ENCODE results near the gene ZFAND2A. TPM values are rescaled to one million over a fixed set of nuclear protein-coding genes. Genes with fewer than 3 reads are reported as not detected.

ZFAND2A gene
- total and polyA plus RNA-seq, 2 of the 8 experiments (the other 6 are each of a cell fraction or from before 2014, with no cell fraction given) = 16.6 to 20.3 TPM

DNA sequence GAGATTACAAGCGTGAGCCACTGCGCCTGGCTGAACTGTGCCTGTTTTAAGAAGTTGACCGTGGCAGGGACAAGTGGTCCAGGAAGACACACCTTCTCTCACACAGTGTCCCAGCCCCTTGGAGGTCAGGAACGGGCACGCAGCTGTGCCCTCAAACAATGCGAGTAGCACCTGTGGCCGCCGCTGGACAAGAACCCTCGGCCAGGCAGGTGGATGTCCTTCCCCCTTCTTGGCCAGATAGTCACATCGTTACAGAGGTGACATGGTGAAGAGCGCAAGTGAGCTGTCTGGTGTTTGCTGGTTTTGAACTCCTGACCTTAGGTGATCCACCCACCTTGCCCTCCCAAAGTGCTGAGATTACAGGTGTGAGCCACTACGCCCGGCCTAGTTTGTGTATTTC, 8.8 kb downstream of the ZFAND2A start:
- Histone ChIP-seq H3K79me2 (ENCODE audit: control insufficient read depth in 1 of 2, insufficient read depth in 2 of 2, low read length in 2 of 2) (no peaks in the 10 kb centered on the region), H2AFZ (ENCODE audit: low read length) (no peak overlapping the region), H3K27ac (ENCODE audit: low read depth, low read length) (no peak overlapping the region), H3K4ac (replicated peaks; ENCODE audit: insufficient read length, low read depth, low read length) (no peak overlapping the region), H3K9me3 (ENCODE audit: insufficient read depth in 2 of 2, low read depth in 1 of 2, low read length in 1 of 2) (no peaks in the 10 kb centered on the region), H2BK12ac (ENCODE audit: low read depth, low read length) (no peak overlapping the region), H2BK20ac (ENCODE audit: low read length) (no peak overlapping the region), H4K20me1 (replicated peaks in 1 of 2; ENCODE audit: control insufficient read depth in 1 of 2, insufficient read depth in 2 of 2, low read length in 2 of 2) (peaks cover 0 to 11% of the 10 kb centered on the region in 2 experiments), H3K36me3 (ENCODE audit: control insufficient read depth in 2 of 4, insufficient read depth in 4 of 4, low read length in 3 of 4) (peaks cover 5 to 15% (median 8%) of the 10 kb centered on the region in 4 experiments; a peak in 6 of 8 replicates), H3K23me2 (ENCODE audit: low read depth, low read length) (no peaks in the 10 kb centered on the region), H4K5ac (ENCODE audit: insufficient read length, low read depth, low read length) (no peak overlapping the region), H3K18ac (ENCODE audit: extremely low read depth, low read length) (no peak overlapping the region), H3K23ac (ENCODE audit: insufficient read length) (no peak overlapping the region), H4K91ac (replicated peaks; ENCODE audit: insufficient read length, low read length) (no peak overlapping the region), H2BK120ac (replicated peaks; ENCODE audit: low read depth, low read length) (no peak overlapping the region), H3K4me3 (ENCODE audit: extremely low read depth in 1 of 4, insufficient read depth in 2 of 4, low read depth in 3 of 4, low read length in 4 of 4) (no peak overlapping the region), H2BK5ac (ENCODE audit: low read depth, low read length) (no peak overlapping the region), H3K79me1 (ENCODE audit: low read depth, low read length) (no peaks in the 10 kb centered on the region), H3K14ac (ENCODE audit: insufficient read length) (no peak overlapping the region), H2AK5ac (ENCODE audit: low read depth, low read length) (no peak overlapping the region), H2BK15ac (ENCODE audit: low read length) (no peak overlapping the region), H3K27me3 (replicated peaks in 1 of 4; ENCODE audit: control insufficient read depth in 3 of 4, extremely low read depth in 1 of 4, insufficient read depth in 3 of 4, low read length in 3 of 4) (no peaks in the 10 kb centered on the region), H3K4me1 (replicated peaks in 1 of 4; ENCODE audit: control insufficient read depth in 3 of 4, insufficient read depth in 4 of 4, low read length in 3 of 4) (no peaks in the 10 kb centered on the region), H3K56ac (replicated peaks; ENCODE audit: insufficient read length, low read depth, low read length) (no peak overlapping the region), H3K4me2 (ENCODE audit: insufficient read depth in 1 of 2, low read depth in 2 of 2, low read length in 2 of 2) (no peak overlapping the region), H4K8ac (ENCODE audit: extremely low read depth, insufficient read depth, low read length) (no peak overlapping the region), H3K9ac (replicated peaks in 1 of 4; ENCODE audit: extremely low read depth in 1 of 4, low read depth in 3 of 4, low read length in 3 of 4) (no peak overlapping the region)
- WGBS, 2 experiments (ENCODE audit: extremely low coverage in 1 of 2, insufficient coverage in 1 of 2, insufficient read length in 1 of 2, insufficient replicate concordance in 2 of 2, low coverage in 1 of 2, low lambda C conversion rate in 2 of 2, missing lambda C conversion rate in 1 of 2) = 96% methylated on average over 9 of the region's 13 CpGs; no CpG with 5 or more reads in 1 of the 2 experiments
- FAIRE-seq = no peak
- CTCF ChIA-PET (ENCODE audit: partially characterized antibody) = interaction anchor here (0.7 to 1.9 kb wide), 3 partner anchors 13 to 158 kb away, joined by 3 to 5 read pairs (median 3); a partner anchor contains a TSS
- DNase-seq (ENCODE audit: low read depth in 1 of 2, low spot score in 2 of 2) = no peak
- TF ChIP-seq PHF8 (conservative IDR thresholded peaks at IDR 0.05; ENCODE audit: low read depth, low read length) (no peak), JUN (IDR thresholded peaks at IDR 0.05; ENCODE audit: low read depth, low read length) (no peak), POLR2AphosphoS5 (IDR thresholded peaks at IDR 0.05; ENCODE audit: low read depth, low read length) (no peak), SUZ12 (IDR thresholded peaks at IDR 0.05; ENCODE audit: low read length) (no peak), KDM4A (IDR thresholded peaks at IDR 0.05; ENCODE audit: low read depth, low read length, severe bottlenecking) (no peak), HDAC6 (IDR thresholded peaks at IDR 0.05; ENCODE audit: low read depth, low read length) (no peak), GTF2F1 (IDR thresholded peaks at IDR 0.05; ENCODE audit: borderline replicate concordance, low read depth, low read length) (no peak)
- POLR2A ChIA-PET (ENCODE audit: partially characterized antibody) = interaction anchor here (1.6 to 2.0 kb wide), 2 partner anchors 9 to 12 kb away, joined by 4 to 6 read pairs; partner anchors contain the start of gene ZFAND2A
